ENCODE results near the gene SPINK1.
A peak's percentile ranks its signal among the peaks of the same experiment; 100 is the strongest.
"Not testable (repeated sequence)": the region's sequence is repeated elsewhere in the genome, so short reads cannot be mapped to it uniquely, and the experiment has no call there.

The SPINK1 gene

GRCh38 chr5:147832541-147832940 is 1.1 kb upstream of the SPINK1 start:
- no peak for TF ChIP-seq CTCF (IDR thresholded peaks at IDR 0.05)
- Mint-ChIP-seq H3K4me3 (no peak overlapping the region), H3K4me1 (no peaks in the 10 kb centered on the region), H3K27ac (no peak overlapping the region), H3K9me3 (no peaks in the 10 kb centered on the region), H3K27me3 (ENCODE audit: low read depth, poor library complexity) (peaks cover 2% of the 10 kb centered on the region), H3K36me3 (ENCODE audit: low read depth) (no peaks in the 10 kb centered on the region)
- no peak for DNase-seq

- Mint-ChIP-seq H3K27me3 (ENCODE audit: low read depth, poor library complexity) (peaks cover 9% of the 10 kb centered on the region), H3K9me3 (no peaks in the 10 kb centered on the region), H3K4me3 (no peak overlapping the region), H3K4me1 (no peaks in the 10 kb centered on the region), H3K36me3 (ENCODE audit: low read depth) (no peaks in the 10 kb centered on the region), H3K27ac (no peak overlapping the region)
- DNase-seq, result no peak
- TF ChIP-seq CTCF (IDR thresholded peaks at IDR 0.05), result no peak
Observed at GRCh38 chr5:147830035-147830434, 1.4 kb downstream of the SPINK1 start.

- H3K4me3 Mint-ChIP-seq; H3K36me3 Mint-ChIP-seq (ENCODE audit: low read depth); H3K27ac Mint-ChIP-seq; H3K4me1 Mint-ChIP-seq; H3K9me3 Mint-ChIP-seq; DNase-seq; H3K27me3 Mint-ChIP-seq (ENCODE audit: low read depth, poor library complexity): not testable (repeated sequence)
Observed at GRCh38 chr5:147827017-147827416, 4.5 kb downstream of the SPINK1 start.

- no peaks in the 10 kb centered on the region for H3K36me3 Mint-ChIP-seq (ENCODE audit: low read depth)
- no peaks in the 10 kb centered on the region for H3K9me3 Mint-ChIP-seq
- H3K27me3 Mint-ChIP-seq (ENCODE audit: low read depth, poor library complexity), result peaks cover 7% of the 10 kb centered on the region
- no peak for DNase-seq
- H3K4me3 Mint-ChIP-seq, result no peak overlapping the region
- H3K4me1 Mint-ChIP-seq, result peaks cover 9% of the 10 kb centered on the region
- no peak for TF ChIP-seq CTCF (IDR thresholded peaks at IDR 0.05)
- no peak overlapping the region for H3K27ac Mint-ChIP-seq
Observed at GRCh38 chr5:147826361-147826760, 5.1 kb downstream of the SPINK1 start.

- Mint-ChIP-seq H3K4me3 (no peak overlapping the region), H3K9me3 (no peaks in the 10 kb centered on the region), H3K4me1 (peaks cover 16% of the 10 kb centered on the region), H3K27me3 (ENCODE audit: low read depth, poor library complexity) (peaks cover 7% of the 10 kb centered on the region), H3K27ac (no peak overlapping the region), H3K36me3 (ENCODE audit: low read depth) (no peaks in the 10 kb centered on the region)
- peak; percentile 32 for DNase-seq
- peak; percentile 98 for TF ChIP-seq CTCF (IDR thresholded peaks at IDR 0.05)
Observed at GRCh38 chr5:147822686-147823491, 8.6 kb downstream of the SPINK1 start.

GRCh38 chr5:147822222-147822621 is 9.2 kb downstream of the SPINK1 start:
- H3K27ac Mint-ChIP-seq; H3K9me3 Mint-ChIP-seq; H3K36me3 Mint-ChIP-seq (ENCODE audit: low read depth); DNase-seq; H3K4me3 Mint-ChIP-seq; H3K27me3 Mint-ChIP-seq (ENCODE audit: low read depth, poor library complexity): not testable (repeated sequence)
- peaks cover 16% of the 10 kb centered on the region for H3K4me1 Mint-ChIP-seq

GRCh38 chr5:147821766-147822165 is 9.7 kb downstream of the SPINK1 start:
- Mint-ChIP-seq H3K27me3 (ENCODE audit: low read depth, poor library complexity) (peaks cover 3% of the 10 kb centered on the region), H3K4me1 (peaks cover 16% of the 10 kb centered on the region), H3K9me3 (no peaks in the 10 kb centered on the region)

More at GRCh38 chr5:147821766-147822165, 9.7 kb downstream of the SPINK1 start:
- TF ChIP-seq CTCF (IDR thresholded peaks at IDR 0.05), result no peak
- no peak for DNase-seq
- H3K36me3 Mint-ChIP-seq (ENCODE audit: low read depth), result no peaks in the 10 kb centered on the region
- no peak overlapping the region for H3K4me3 Mint-ChIP-seq
- H3K27ac Mint-ChIP-seq, result peak overlapping the region; percentile 50
